ENCODE results near the gene SNCG.

- TF ChIP-seq POLR2AphosphoS5 (IDR thresholded peaks at IDR 0.05; ENCODE audit: low read depth, low read length), result no peak
- TF ChIP-seq TAF1 (IDR thresholded peaks at IDR 0.05; ENCODE audit: borderline replicate concordance, insufficient read depth, low read length), result no peak
- TF ChIP-seq REST (IDR thresholded peaks at IDR 0.05; ENCODE audit: insufficient read depth in 1 of 2, low read depth in 2 of 2, low read length in 2 of 2), result no peak
These were observed 30.1 kb downstream of the SNCG start for GRCh38 chr10:86988520-86988919.

Data from PFSK-1 (cell line).